ENCODE results near the gene OR8D1. TPM values are rescaled to one million over a fixed set of nuclear protein-coding genes. Genes with fewer than 3 reads are reported as not detected.

The OR8D1 gene
- not detected in 2 replicates for total RNA-seq (ENCODE audit: low replicate concordance)
- long read RNA-seq = 0 reads

- no peak within 1 kb of the TSS for H3K27ac Mint-ChIP-seq
Observed at GRCh38 chr11:124313849-124314248, at the start of gene OR8D1. Gene OR8D1 (minus strand): TSS chr11:124313949. CDS start chr11:124310766, 3,183 bp downstream.

GRCh38 chr11:124359566-124359965, 45.8 kb upstream of the OR8D1 start:
- H3K27ac Mint-ChIP-seq = no peak overlapping the region
- H3K4me1 Mint-ChIP-seq (ENCODE audit: unreplicated experiment) = no peaks in the 10 kb centered on the region
- no peak for DNase-seq (ENCODE audit: extremely low spot score, unreplicated experiment)
- H3K9me3 Mint-ChIP-seq = no peaks in the 10 kb centered on the region
- peaks cover 26% of the 10 kb centered on the region for H3K27me3 Mint-ChIP-seq
- no peaks in the 10 kb centered on the region for H3K36me3 Mint-ChIP-seq
- no peak overlapping the region for H3K4me3 Mint-ChIP-seq
- TF ChIP-seq CTCF (conservative IDR thresholded peaks at IDR 0.05) = no peak

More at GRCh38 chr11:124313849-124314248, at the start of gene OR8D1:
- TF ChIP-seq CTCF (conservative IDR thresholded peaks at IDR 0.05) = no peak
- Mint-ChIP-seq H3K36me3 (no peaks in the 10 kb centered on the region), H3K27me3 (peaks cover 15% of the 10 kb centered on the region), H3K4me1 (ENCODE audit: unreplicated experiment) (no peaks in the 10 kb centered on the region), H3K9me3 (no peaks in the 10 kb centered on the region), H3K4me3 (no peak within 1 kb of the TSS)
- DNase-seq (ENCODE audit: extremely low spot score, unreplicated experiment) = no peak

- H3K27ac Mint-ChIP-seq = no peak overlapping the region
- DNase-seq (ENCODE audit: extremely low spot score, unreplicated experiment) = no peak
- no peaks in the 10 kb centered on the region for H3K4me1 Mint-ChIP-seq (ENCODE audit: unreplicated experiment)
- H3K27me3 Mint-ChIP-seq = no peaks in the 10 kb centered on the region
- H3K9me3 Mint-ChIP-seq = no peaks in the 10 kb centered on the region
- no peaks in the 10 kb centered on the region for H3K36me3 Mint-ChIP-seq
- H3K4me3 Mint-ChIP-seq = no peak overlapping the region
- TF ChIP-seq CTCF (conservative IDR thresholded peaks at IDR 0.05) = no peak
Observed at GRCh38 chr11:124346311-124346955, 32.7 kb upstream of the OR8D1 start.

GRCh38 chr11:124344346-124344745, 30.6 kb upstream of the OR8D1 start:
- H3K27ac Mint-ChIP-seq = no peak overlapping the region
- H3K9me3 Mint-ChIP-seq = no peaks in the 10 kb centered on the region
- no peak for TF ChIP-seq CTCF (conservative IDR thresholded peaks at IDR 0.05)
- H3K4me1 Mint-ChIP-seq (ENCODE audit: unreplicated experiment) = no peaks in the 10 kb centered on the region
- H3K4me3 Mint-ChIP-seq = no peak overlapping the region
- no peaks in the 10 kb centered on the region for H3K27me3 Mint-ChIP-seq
- no peak for DNase-seq (ENCODE audit: extremely low spot score, unreplicated experiment)
- no peaks in the 10 kb centered on the region for H3K36me3 Mint-ChIP-seq

GRCh38 chr11:124340142-124340447, 26.3 kb upstream of the OR8D1 start:
- H3K27ac Mint-ChIP-seq = no peak overlapping the region
- TF ChIP-seq CTCF (conservative IDR thresholded peaks at IDR 0.05) = no peak
- no peak overlapping the region for H3K4me3 Mint-ChIP-seq
- no peaks in the 10 kb centered on the region for H3K9me3 Mint-ChIP-seq
- no peaks in the 10 kb centered on the region for H3K27me3 Mint-ChIP-seq
- H3K36me3 Mint-ChIP-seq = no peaks in the 10 kb centered on the region
- no peaks in the 10 kb centered on the region for H3K4me1 Mint-ChIP-seq (ENCODE audit: unreplicated experiment)
- DNase-seq (ENCODE audit: extremely low spot score, unreplicated experiment) = no peak

Data from type B pancreatic cell (in vitro differentiated cells).